Thyroid gland (tissue), 4 donors: ENCODE results near the gene SLC25A21. TPM values are rescaled to one million over a fixed set of nuclear protein-coding genes. Genes with fewer than 3 reads are reported as not detected.

ENCODE experiments used
- DNase-seq, 2 donors: peaks; one replicate each; pipeline ENCODE4 v3.0.0-alpha.2; 2019
- H3K27ac ChIP-seq, 3 donors: fragments of 200-600 bp; sonication (generic); 1 replicate in 2 of 3; 2 replicates in 1 of 3; pipeline ENCODE4 v1.5.1; 2016 to 2019; ENCODE audit warnings: mild to moderate bottlenecking in 1 of 3, moderate library complexity in 1 of 3
- H3K27me3 ChIP-seq: fragments of 200-600 bp; sonication (generic); one replicate; pipeline ENCODE4 v1.5.1; 2019
- H3K36me3 ChIP-seq, 2 donors: fragments of 200-600 bp; sonication (generic); one replicate each; pipeline ENCODE4 v1.5.1; 2016 to 2019
- H3K4me1 ChIP-seq, 2 donors: fragments of 200-600 bp; sonication (generic); one replicate each; pipeline ENCODE4 v1.5.1; 2017 to 2019
- H3K4me3 ChIP-seq, 3 donors: fragments of 200-600 bp; sonication (generic); replicated peaks in 1 of 3; 1 replicate in 2 of 3; 2 replicates in 1 of 3; pipeline ENCODE4 v1.5.1; 2016; ENCODE audit warnings: mild to moderate bottlenecking in 1 of 3
- H3K9me3 ChIP-seq: fragments of 200-600 bp; sonication (generic); one replicate; pipeline ENCODE4 v1.5.1; 2017
- CTCF ChIP-seq, 6 experiments: fragments of 200-600 bp in 3 of 6; fragments of 450-650 bp in 3 of 6; sonication (generic) in 3 of 6; IDR thresholded peaks; one replicate each; pipeline ENCODE4 v1.5.1; 2016 to 2019; ENCODE audit warnings: antibody characterized with exemption in 6 of 6, mild to moderate bottlenecking in 2 of 6, inconsistent platforms in 1 of 6, moderate library complexity in 1 of 6
- POLR2A ChIP-seq, 2 donors: fragments of 450-650 bp; IDR thresholded peaks; one replicate each; pipeline ENCODE4 v1.6.1; 2017; ENCODE audit warnings: antibody characterized with exemption in 2 of 2, mild to moderate bottlenecking in 2 of 2, moderate library complexity in 1 of 2
- WGBS, 2 donors: methylation state at CpG; one replicate each; pipeline ENCODE4 v1.1.5; 2017; 5-methylcytosine and 5-hydroxymethylcytosine counted together
- intact Hi-C: fragments of 100-400 bp; cut with DNase I; formaldehyde crosslinking; loops from one replicate; pipeline ENCODE4 v1.15.1; 2023
- total RNA-seq, 4 donors: library from RNA; depleted of rRNA; stranded (reverse); fragments of >200 nt; gene quantifications; one replicate each; pipeline ENCODE4 v1.2.3, GENCODE V29; 2016

SLC25A21 gene
- total RNA-seq, 4 donors from 2014 or later, result 0.29 to 1.4 (median 0.60) TPM

GRCh38 chr14:36767603-36768281 is 404.7 kb downstream of the SLC25A21 start:
- no peaks in the 10 kb centered on the region for H3K9me3 ChIP-seq
- H3K36me3 ChIP-seq, result no peaks in the 10 kb centered on the region
- H3K4me1 ChIP-seq, result no peaks in the 10 kb centered on the region
- no peak overlapping the region for H3K4me3 ChIP-seq
- intact Hi-C loops, result no loop called here
- H3K27ac ChIP-seq, result no peak overlapping the region
- WGBS, 2 donors, result 50 to 63% methylated on average over 7 of the region's 7 CpGs
- no peaks in the 10 kb centered on the region for H3K27me3 ChIP-seq
- TF ChIP-seq CTCF (IDR thresholded peaks at IDR 0.05), result no peak
- TF ChIP-seq POLR2A (IDR thresholded peaks at IDR 0.05), result no peak
- DNase-seq, result no peak

- no peak for TF ChIP-seq POLR2A (IDR thresholded peaks at IDR 0.05)
- no peaks in the 10 kb centered on the region for H3K4me1 ChIP-seq
- intact Hi-C loops, result no loop called here
- no peaks in the 10 kb centered on the region for H3K27me3 ChIP-seq
- H3K36me3 ChIP-seq, result no peaks in the 10 kb centered on the region
- no peak overlapping the region for H3K27ac ChIP-seq
- WGBS, 2 donors, result 53 to 68% methylated on average over 2 of the region's 2 CpGs
- no peak for DNase-seq
- no peak overlapping the region for H3K4me3 ChIP-seq
- no peaks in the 10 kb centered on the region for H3K9me3 ChIP-seq
These were observed 405.4 kb downstream of the SLC25A21 start for GRCh38 chr14:36766974-36767373.

- no peaks in the 10 kb centered on the region for H3K36me3 ChIP-seq
- H3K9me3 ChIP-seq, result no peaks in the 10 kb centered on the region
- intact Hi-C loops, result no loop called here
- no peaks in the 10 kb centered on the region for H3K27me3 ChIP-seq
- 65 to 68% methylated on average over 6 of the region's 6 CpGs for WGBS, 2 donors
- no peak for DNase-seq
- no peak overlapping the region for H3K27ac ChIP-seq
- no peak overlapping the region for H3K4me3 ChIP-seq
- H3K4me1 ChIP-seq, result no peaks in the 10 kb centered on the region
- no peak for TF ChIP-seq CTCF (IDR thresholded peaks at IDR 0.05)
These were observed 414.4 kb downstream of the SLC25A21 start for GRCh38 chr14:36757734-36758601.

- Histone ChIP-seq H3K4me1 (no peaks in the 10 kb centered on the region), H3K27ac (no peak overlapping the region), H3K4me3 (no peak overlapping the region), H3K27me3 (no peaks in the 10 kb centered on the region), H3K36me3 (no peaks in the 10 kb centered on the region), H3K9me3 (no peaks in the 10 kb centered on the region)
- 86 to 93% methylated on average over 12 of the region's 12 CpGs for WGBS, 2 donors
- TF ChIP-seq POLR2A (IDR thresholded peaks at IDR 0.05) (no peak), CTCF (IDR thresholded peaks at IDR 0.05) (no peak)
- intact Hi-C loops, result no loop called here
- DNase-seq, result no peak
These were observed 416.2 kb downstream of the SLC25A21 start for GRCh38 chr14:36756226-36756625.

- H3K27me3 ChIP-seq, result no peaks in the 10 kb centered on the region
- no peak for DNase-seq
- H3K9me3 ChIP-seq, result no peaks in the 10 kb centered on the region
- TF ChIP-seq CTCF (IDR thresholded peaks at IDR 0.05), result no peak
- no peak for TF ChIP-seq POLR2A (IDR thresholded peaks at IDR 0.05)
- no peaks in the 10 kb centered on the region for H3K4me1 ChIP-seq
- intact Hi-C loops, result no loop called here
- no peaks in the 10 kb centered on the region for H3K36me3 ChIP-seq
- no peak overlapping the region for H3K4me3 ChIP-seq
- no peak overlapping the region for H3K27ac ChIP-seq
These were observed 416.6 kb downstream of the SLC25A21 start for GRCh38 chr14:36755756-36756155.
